NCI-H2107 (cell line): ENCODE measurements around the gene SLC9B1.
"Not testable (repeated sequence)": the region's sequence is repeated elsewhere in the genome, so short reads cannot be mapped to it uniquely, and the experiment has no call there.

Source experiments
- DNase-seq: peaks from one replicate; lab custom pipeline; 2025; lab: John Stamatoyannopoulos, UW

SLC9B1 gene

DNA sequence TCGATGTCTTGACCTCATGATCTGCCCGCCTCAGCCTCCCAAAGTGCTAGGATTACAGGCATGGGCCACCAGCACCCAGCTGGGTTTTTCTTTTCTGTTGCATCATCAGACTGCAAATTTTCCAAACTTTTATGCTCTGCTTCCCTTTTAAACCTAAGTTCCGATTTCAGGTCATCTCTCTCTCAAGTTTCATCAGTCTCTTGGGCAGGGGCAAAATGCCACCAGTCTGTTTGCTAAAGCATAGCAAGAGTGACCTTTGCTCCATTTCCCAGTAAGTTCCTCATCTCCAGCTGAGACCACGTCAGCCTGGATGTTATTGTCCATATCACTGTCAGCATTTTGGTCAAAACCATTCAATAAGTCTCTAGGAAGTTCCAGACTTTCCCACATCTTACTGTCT lies 141.2 kb downstream of the SLC9B1 start:
- DNase-seq: not testable (repeated sequence)

GRCh38 chr4:102877477-102878106 lies 141.9 kb downstream of the SLC9B1 start:
- not testable (repeated sequence) for DNase-seq

DNA sequence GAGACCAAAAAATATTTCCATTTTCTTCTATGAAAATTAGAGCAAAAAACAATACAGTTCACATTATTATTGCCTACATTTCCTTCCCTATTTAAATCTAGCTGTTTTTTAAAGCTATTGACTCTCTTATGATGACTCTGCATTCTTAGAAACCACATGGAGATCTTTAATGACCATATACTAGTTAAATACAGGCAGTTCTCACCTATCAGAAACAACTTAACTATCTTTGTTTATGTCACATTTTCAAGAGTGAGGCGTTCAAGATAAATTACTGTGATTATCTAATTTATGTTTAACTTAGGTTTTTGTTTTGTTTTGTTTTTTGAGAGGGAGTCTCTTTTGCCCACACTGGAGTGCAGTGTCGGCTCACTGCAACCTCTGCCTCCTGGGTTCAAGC lies 147.7 kb downstream of the SLC9B1 start:
- DNase-seq: no peak

- DNase-seq: no peak
Observed at GRCh38 chr4:102869569-102870197, 149.8 kb downstream of the SLC9B1 start.

DNA sequence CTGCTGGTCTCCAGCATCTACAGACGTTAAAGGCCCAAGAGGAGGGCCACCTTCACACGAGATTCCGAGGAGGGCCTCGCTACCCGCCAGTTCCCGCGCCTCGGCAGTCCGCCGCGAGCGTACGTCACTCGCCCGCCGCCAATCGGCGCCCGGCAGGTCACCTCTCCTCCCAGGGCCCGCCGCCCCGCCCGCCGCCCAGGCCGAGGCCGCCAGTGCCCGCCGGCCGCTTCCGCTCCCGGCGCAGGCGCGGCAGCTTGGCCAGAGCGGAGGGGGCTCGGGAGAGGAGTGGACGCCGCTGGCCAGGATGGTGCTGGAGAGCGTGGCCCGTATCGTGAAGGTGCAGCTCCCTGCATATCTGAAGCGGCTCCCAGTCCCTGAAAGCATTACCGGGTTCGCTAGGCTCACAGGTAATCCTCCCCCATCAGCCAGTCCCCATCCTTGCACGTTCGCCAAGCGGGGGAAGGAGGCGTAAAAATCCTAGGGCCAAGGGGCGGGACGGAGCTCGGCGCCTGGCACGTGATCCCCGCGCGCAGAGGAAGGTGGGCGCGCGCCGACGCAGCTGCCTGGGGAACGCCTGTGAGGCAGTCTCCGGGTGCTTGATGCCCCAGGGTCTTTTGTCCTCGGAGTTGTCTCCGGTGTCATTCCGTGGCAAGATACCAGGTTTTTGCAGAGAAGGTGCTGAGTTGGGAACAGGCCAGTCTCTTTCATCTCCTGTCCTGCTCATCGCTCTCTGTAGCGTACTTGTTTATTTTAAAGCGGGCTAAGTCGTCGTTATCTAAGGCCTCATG lies 150.5 kb downstream of the SLC9B1 start, which contains the start of gene CISD2:
Gene CISD2 (plus strand): TSS at position 212 of the 788 bp plus-strand sequence. CDS start 93 bp downstream, at position 305.
- peak; percentile 72 for DNase-seq

GRCh38 chr4:102868153-102868780 lies 151.2 kb downstream of the SLC9B1 start:
- DNase-seq: no peak

GRCh38 chr4:102867278-102868152 lies 152.0 kb downstream of the SLC9B1 start:
- no peak for DNase-seq

DNA sequence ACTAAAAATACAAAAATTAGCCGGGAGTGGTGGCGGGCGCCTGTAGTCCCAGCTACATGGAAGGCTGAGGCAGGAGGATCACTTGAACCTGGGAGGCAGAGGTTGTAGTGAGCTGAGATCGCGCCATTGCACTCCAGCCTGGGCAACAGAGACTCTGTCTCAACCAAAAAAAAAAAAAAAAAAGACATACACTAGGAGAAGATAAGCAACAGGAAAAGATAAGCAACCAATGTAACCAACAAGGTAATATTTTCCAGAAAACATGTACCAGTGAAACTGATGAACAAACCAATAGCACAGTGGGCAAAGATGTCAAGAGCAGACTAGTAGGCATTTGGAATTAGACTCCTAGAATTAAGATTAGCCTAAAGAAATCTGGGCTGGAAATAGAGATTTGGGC lies 154.2 kb downstream of the SLC9B1 start:
- DNase-seq: not testable (repeated sequence)

DNA sequence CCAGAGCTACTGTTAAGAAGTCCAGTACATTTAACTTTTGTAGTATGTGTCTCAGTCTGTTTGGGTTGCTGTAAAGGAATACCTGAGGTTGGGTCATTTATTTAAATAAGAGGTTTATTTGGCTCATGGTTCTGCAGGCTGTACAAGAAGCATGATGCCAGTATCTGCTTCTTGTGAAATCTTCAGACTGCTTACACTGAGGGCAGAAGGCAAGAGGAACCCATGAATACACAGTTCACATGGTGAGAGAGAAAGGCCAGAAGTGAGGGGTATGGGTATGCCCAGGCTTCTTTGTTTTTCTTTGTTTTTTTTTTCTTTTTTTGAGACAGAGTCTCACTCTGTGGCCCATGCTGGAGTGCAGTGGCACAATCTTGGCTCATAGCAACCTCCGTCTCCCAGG lies 156.8 kb downstream of the SLC9B1 start:
- DNase-seq: no peak

DNA sequence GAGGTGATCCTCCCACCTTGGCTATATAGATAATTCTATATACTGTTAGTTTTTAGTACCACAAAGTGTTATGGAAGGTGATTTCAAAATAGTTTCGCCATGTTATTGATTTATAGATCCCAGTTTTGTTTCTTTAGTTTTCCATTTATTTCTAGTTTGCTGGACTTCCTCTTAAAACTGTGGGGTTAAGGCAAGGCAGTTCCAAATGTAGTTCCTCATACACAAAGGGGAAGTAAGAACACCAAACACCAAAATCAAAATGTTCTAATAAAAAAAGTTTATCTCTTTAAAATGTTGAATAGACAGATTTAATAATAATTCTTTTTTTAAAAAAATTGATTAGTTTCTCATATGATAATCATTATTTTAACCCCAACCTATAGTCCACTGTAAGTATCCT lies 157.5 kb downstream of the SLC9B1 start:
- no peak for DNase-seq

DNA sequence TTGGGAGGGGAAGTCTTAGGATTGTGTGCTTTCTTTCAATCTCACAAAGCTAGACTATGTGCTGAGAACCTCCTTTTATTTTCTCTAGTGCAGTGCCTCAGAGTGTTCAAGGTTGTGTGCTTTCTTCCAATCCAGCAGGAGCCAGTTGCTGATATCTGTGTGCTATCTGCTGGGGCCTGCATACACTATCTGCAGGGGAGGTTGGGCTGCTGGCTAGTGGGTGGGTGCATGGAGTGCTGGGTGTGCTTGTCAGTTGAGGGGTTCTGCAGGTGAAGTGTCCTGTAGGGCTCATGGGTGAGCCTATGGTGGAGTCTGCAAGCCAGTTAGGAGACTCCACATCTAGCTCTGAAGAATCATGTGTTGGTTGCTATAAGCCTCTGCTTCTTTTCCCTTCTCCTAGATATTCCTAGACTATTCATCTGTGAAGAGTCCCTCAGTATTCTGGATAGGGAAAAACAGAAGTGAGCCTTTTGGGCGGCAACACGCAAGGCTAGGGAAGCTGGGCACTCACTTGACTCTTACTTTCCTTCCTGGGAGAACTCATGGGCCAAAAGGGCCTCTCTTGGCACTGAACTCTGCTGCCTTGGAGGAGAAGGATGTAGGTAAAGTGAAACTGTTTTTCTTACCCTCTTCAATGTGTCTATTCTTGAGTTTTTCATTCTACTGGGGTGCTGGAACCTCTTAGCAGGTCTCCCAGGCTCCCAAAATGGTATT lies 158.7 kb downstream of the SLC9B1 start:
- no peak for DNase-seq

GRCh38 chr4:102858828-102859464 lies 160.6 kb downstream of the SLC9B1 start:
- DNase-seq: no peak
